ENCODE results near the gene RBMS3.
"Not testable (repeated sequence)": the region's sequence is repeated elsewhere in the genome, so short reads cannot be mapped to it uniquely, and the experiment has no call there.

The RBMS3 gene

GRCh38 chr3:29312395-29312794 is 31.5 kb downstream of the RBMS3 start:
- DNase-seq (ENCODE audit: low read depth): no peak

GRCh38 chr3:29312960-29313452 is 32.1 kb downstream of the RBMS3 start:
- no peak for DNase-seq (ENCODE audit: low read depth)

- DNase-seq (ENCODE audit: low read depth): no peak
Observed at GRCh38 chr3:29313981-29314726, 33.3 kb downstream of the RBMS3 start.

- DNase-seq (ENCODE audit: low read depth): no peak
Observed at GRCh38 chr3:29314727-29315088, 33.8 kb downstream of the RBMS3 start.

GRCh38 chr3:29317659-29318173 is 36.8 kb downstream of the RBMS3 start:
- DNase-seq (ENCODE audit: low read depth): no peak

- no peak for DNase-seq (ENCODE audit: low read depth)
Observed at GRCh38 chr3:29318251-29318650, 37.4 kb downstream of the RBMS3 start.

GRCh38 chr3:29319262-29319661 is 38.4 kb downstream of the RBMS3 start:
- no peak for DNase-seq (ENCODE audit: low read depth)

- DNase-seq (ENCODE audit: low read depth): no peak
Observed at GRCh38 chr3:29319798-29320197, 38.9 kb downstream of the RBMS3 start.

- no peak for DNase-seq (ENCODE audit: low read depth)
Observed at GRCh38 chr3:29322586-29322985, 41.7 kb downstream of the RBMS3 start.

GRCh38 chr3:29324180-29324651 is 43.3 kb downstream of the RBMS3 start:
- DNase-seq (ENCODE audit: low read depth): no peak

GRCh38 chr3:29326540-29326939 is 45.7 kb downstream of the RBMS3 start:
- DNase-seq (ENCODE audit: low read depth): not testable (repeated sequence)

- no peak for DNase-seq (ENCODE audit: low read depth)
Observed at GRCh38 chr3:29329986-29330890, 49.4 kb downstream of the RBMS3 start.

GRCh38 chr3:29331035-29331434 is 50.2 kb downstream of the RBMS3 start:
- no peak for DNase-seq (ENCODE audit: low read depth)

GRCh38 chr3:29331456-29332194 is 50.8 kb downstream of the RBMS3 start:
- no peak for DNase-seq (ENCODE audit: low read depth)

GRCh38 chr3:29332195-29332637 is 51.3 kb downstream of the RBMS3 start:
- no peak for DNase-seq (ENCODE audit: low read depth)

- no peak for DNase-seq (ENCODE audit: low read depth)
Observed at GRCh38 chr3:29333576-29333975, 52.7 kb downstream of the RBMS3 start.

GRCh38 chr3:29334706-29335105 is 53.8 kb downstream of the RBMS3 start:
- DNase-seq (ENCODE audit: low read depth): no peak

- no peak for DNase-seq (ENCODE audit: low read depth)
Observed at GRCh38 chr3:29335438-29335837, 54.6 kb downstream of the RBMS3 start.

GRCh38 chr3:29335943-29336342 is 55.1 kb downstream of the RBMS3 start:
- DNase-seq (ENCODE audit: low read depth): no peak

GRCh38 chr3:29337565-29337964 is 56.7 kb downstream of the RBMS3 start:
- DNase-seq (ENCODE audit: low read depth): no peak

- no peak for DNase-seq (ENCODE audit: low read depth)
Observed at GRCh38 chr3:29338377-29338776, 57.5 kb downstream of the RBMS3 start.

All from T-helper 22 cell (primary cell).